ENCODE data around the gene OR4D9.

DNA sequence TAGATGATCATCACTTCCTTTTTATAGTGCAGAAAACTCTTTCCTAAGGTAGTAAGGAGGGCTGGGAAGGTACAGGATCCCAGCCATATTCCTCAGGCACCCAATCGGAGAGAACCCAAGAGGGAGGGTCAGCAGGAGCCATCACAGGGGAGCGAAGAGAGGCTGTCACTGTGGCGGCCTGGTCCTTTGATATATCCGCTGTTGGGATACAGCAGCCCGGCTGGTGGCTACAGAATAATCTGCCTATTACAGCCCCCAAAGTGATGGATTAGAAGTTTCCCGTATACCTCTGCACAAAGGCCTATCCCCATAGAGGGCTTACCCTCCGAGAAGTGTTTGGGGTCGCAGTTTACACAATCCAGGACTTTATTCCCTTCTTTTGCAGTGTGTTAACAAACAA lies 48.5 kb downstream of the OR4D9 start:
- TF ChIP-seq POLR2AphosphoS5 (IDR thresholded peaks at IDR 0.05; ENCODE audit: low read depth, low read length) (no peak), POLR2A (IDR thresholded peaks at IDR 0.05; ENCODE audit: low read depth, low read length) (no peak), TAF1 (IDR thresholded peaks at IDR 0.05; ENCODE audit: borderline replicate concordance, low read depth, low read length) (no peak)

Measured in GM12892 (cell line).